CD4-positive, alpha-beta T cell (primary cell): ENCODE data around the gene DIAPH2. TPM values are rescaled to one million over a fixed set of nuclear protein-coding genes. Genes with fewer than 3 reads are reported as not detected.

ENCODE experiments used
- ATAC-seq: fragments of 200-7000 bp; cut with Tn5 transposase; one replicate; pipeline ENCODE4 v1.10.0; 2022; ENCODE audit warnings: mild to moderate bottlenecking; ENCODE audit not compliant: poor library complexity
- CTCF ChIA-PET: fragments of 350-600 bp; sonication (Branson Sonifier 250); formaldehyde crosslinking; loops from one replicate; lab custom pipeline; 2021; ENCODE audit warnings: antibody characterized with exemption, inconsistent platforms; lab: Charles Lee
- POLR2A ChIA-PET: fragments of 350-600 bp; sonication (Branson Sonifier 250); formaldehyde crosslinking; loops from one replicate; lab custom pipeline; 2021; ENCODE audit warnings: antibody characterized with exemption, inconsistent platforms; lab: Charles Lee
- DNase-seq, 14 experiments: peaks; one replicate each; pipeline ENCODE4 v3.0.0-alpha.2; 2013 to 2020; ENCODE audit warnings: mixed read lengths in 2 of 14
- H3K27ac ChIP-seq, 2 donors: one replicate each; pipeline versions ENCODE4 v1.5.1 to v1.7.0; 2013; ENCODE audit warnings: low read length in 2 of 2, low read depth in 1 of 2, mild to moderate bottlenecking in 1 of 2
- H3K27me3 ChIP-seq, 2 experiments: 1 replicate in 1 of 2; 2 replicates in 1 of 2; pipeline versions ENCODE4 v1.6.1 to v1.7.0; 2013; ENCODE audit warnings: low read length in 2 of 2, control low read depth in 1 of 2, mild to moderate bottlenecking in 1 of 2, moderate library complexity in 1 of 2; ENCODE audit not compliant: insufficient read depth in 2 of 2, control insufficient read depth in 1 of 2
- H3K36me3 ChIP-seq: one replicate; pipeline ENCODE4 v1.6.1; 2013; ENCODE audit warnings: low read length, control low read depth; ENCODE audit not compliant: insufficient read depth
- H3K4me1 ChIP-seq: one replicate; pipeline ENCODE4 v1.6.1; 2013; ENCODE audit warnings: low read length, control low read depth; ENCODE audit not compliant: insufficient read depth
- H3K4me3 ChIP-seq: one replicate; pipeline ENCODE4 v1.5.1; 2013; ENCODE audit warnings: mild to moderate bottlenecking, low read length, moderate library complexity
- H3K9me3 ChIP-seq, 2 experiments: 1 replicate in 1 of 2; 2 replicates in 1 of 2; pipeline versions ENCODE4 v1.6.1 to v1.7.0; 2013; ENCODE audit warnings: low read length in 2 of 2, mild to moderate bottlenecking in 2 of 2, control low read depth in 1 of 2, moderate library complexity in 1 of 2; ENCODE audit not compliant: control insufficient read depth in 1 of 2, insufficient read depth in 1 of 2
- H3K27ac Mint-ChIP-seq: one replicate; pipeline ENCODE4 v1.8.0; 2020; ENCODE audit warnings: mixed read lengths
- H3K27me3 Mint-ChIP-seq: one replicate; pipeline ENCODE4 v1.8.0; 2021; ENCODE audit warnings: mixed read lengths
- H3K36me3 Mint-ChIP-seq: one replicate; pipeline ENCODE4 v1.8.0; 2021; ENCODE audit warnings: low read depth, mixed read lengths
- H3K4me1 Mint-ChIP-seq: one replicate; pipeline ENCODE4 v1.8.0; 2021; ENCODE audit warnings: low read depth, mixed read lengths
- H3K4me3 Mint-ChIP-seq: one replicate; pipeline ENCODE4 v1.8.0; 2020; ENCODE audit warnings: mild to moderate bottlenecking, mixed read lengths
- H3K9me3 Mint-ChIP-seq: one replicate; pipeline ENCODE4 v1.8.0; 2020; ENCODE audit warnings: mixed read lengths
- intact Hi-C, 2 experiments: fragments of 100-400 bp; cut with DNase I in 1 of 2; cut with micrococcal nuclease in 1 of 2; formaldehyde crosslinking; loops; one replicate each; pipeline versions ENCODE4 v1.15.1 to v1.9.0; 2023 to 2025; cut with DNase I, micrococcal nuclease
- total RNA-seq, 174 experiments: library from RNA in 2 of 174; stranded (reverse) in 2 of 174; gene quantifications; one replicate each; pipeline ENCODE4 v1.2.3 and lab custom pipeline; 2021 to 2026
- TF ChIP-seq, protein P1 (sequence below): fragments of 200-600 bp; IDR thresholded peaks from one replicate; pipeline ENCODE4 v1.8.0; 2022; ENCODE audit warnings: antibody characterized with exemption, mild to moderate bottlenecking

DIAPH2 gene
- total RNA-seq, 2 experiments from 2014 or later = 11.4 to 11.7 TPM

DNA sequence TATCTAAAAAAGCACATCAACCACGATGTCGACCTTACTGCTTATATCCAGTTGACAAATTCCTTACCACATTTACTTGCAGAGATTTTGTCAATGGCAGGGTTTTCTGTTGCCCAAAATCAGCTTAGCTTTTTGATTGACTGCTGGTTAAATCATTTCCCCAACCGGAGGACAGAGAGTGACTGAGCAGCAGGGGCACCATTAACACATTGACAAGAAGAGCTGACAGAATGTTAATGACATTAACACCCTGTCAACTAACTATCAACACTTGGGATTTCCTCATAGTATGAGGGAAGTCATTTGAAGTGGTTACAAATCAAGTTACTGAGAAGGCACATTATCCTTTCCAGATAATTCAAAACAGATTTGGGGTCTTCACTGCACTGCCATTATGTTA, 567.5 kb downstream of the DIAPH2 start:
- ChIA-PET CTCF (no interaction called here), POLR2A (no interaction called here)
- no peaks in the 10 kb centered on the region for H3K9me3 Mint-ChIP-seq
- Histone ChIP-seq H3K36me3 (no peaks in the 10 kb centered on the region), H3K27me3 (no peaks in the 10 kb centered on the region), H3K9me3 (no peaks in the 10 kb centered on the region), H3K4me3 (no peak overlapping the region), H3K4me1 (no peaks in the 10 kb centered on the region), H3K27ac (no peak overlapping the region)
- intact Hi-C loops = no loop called here
- DNase-seq (no peak), ATAC-seq (no peak)
- no peak overlapping the region for H3K27ac Mint-ChIP-seq
- peaks cover 4% of the 10 kb centered on the region for H3K36me3 Mint-ChIP-seq
- H3K4me1 Mint-ChIP-seq = no peaks in the 10 kb centered on the region
- no peak overlapping the region for H3K4me3 Mint-ChIP-seq
- TF ChIP-seq, protein P1, sequence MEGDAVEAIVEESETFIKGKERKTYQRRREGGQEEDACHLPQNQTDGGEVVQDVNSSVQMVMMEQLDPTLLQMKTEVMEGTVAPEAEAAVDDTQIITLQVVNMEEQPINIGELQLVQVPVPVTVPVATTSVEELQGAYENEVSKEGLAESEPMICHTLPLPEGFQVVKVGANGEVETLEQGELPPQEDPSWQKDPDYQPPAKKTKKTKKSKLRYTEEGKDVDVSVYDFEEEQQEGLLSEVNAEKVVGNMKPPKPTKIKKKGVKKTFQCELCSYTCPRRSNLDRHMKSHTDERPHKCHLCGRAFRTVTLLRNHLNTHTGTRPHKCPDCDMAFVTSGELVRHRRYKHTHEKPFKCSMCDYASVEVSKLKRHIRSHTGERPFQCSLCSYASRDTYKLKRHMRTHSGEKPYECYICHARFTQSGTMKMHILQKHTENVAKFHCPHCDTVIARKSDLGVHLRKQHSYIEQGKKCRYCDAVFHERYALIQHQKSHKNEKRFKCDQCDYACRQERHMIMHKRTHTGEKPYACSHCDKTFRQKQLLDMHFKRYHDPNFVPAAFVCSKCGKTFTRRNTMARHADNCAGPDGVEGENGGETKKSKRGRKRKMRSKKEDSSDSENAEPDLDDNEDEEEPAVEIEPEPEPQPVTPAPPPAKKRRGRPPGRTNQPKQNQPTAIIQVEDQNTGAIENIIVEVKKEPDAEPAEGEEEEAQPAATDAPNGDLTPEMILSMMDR = no peak
- H3K27me3 Mint-ChIP-seq = no peaks in the 10 kb centered on the region

DNA sequence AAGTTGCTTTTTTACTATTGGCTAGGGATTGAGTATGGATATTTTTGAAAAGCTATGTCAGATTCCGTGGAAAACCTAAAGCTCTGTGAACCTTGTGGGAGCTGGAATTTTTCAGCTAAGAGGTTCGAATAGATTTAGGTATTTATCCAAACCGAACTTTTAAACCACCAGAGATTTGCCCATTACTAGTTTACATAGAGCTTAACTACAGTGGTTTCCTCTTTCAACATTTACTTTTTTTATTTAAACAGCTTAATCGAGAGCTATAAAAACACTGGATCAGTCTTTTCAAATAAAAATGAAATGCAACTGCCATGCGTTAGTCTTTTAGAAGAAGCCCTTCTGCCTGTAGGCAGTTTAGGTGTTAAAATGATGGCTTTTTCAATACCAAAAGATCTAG, 576.0 kb downstream of the DIAPH2 start:
- ATAC-seq = no peak
- TF ChIP-seq, protein P1 = no peak
- Mint-ChIP-seq H3K4me3 (no peak overlapping the region), H3K9me3 (no peaks in the 10 kb centered on the region), H3K4me1 (no peaks in the 10 kb centered on the region), H3K27ac (no peak overlapping the region), H3K36me3 (peaks cover 4% of the 10 kb centered on the region), H3K27me3 (no peaks in the 10 kb centered on the region)
- ChIA-PET POLR2A (no interaction called here), CTCF (no interaction called here)
- H3K9me3 ChIP-seq = no peaks in the 10 kb centered on the region
- intact Hi-C loops = no loop called here
- no peak for DNase-seq
- H3K4me1 ChIP-seq = no peaks in the 10 kb centered on the region
- no peaks in the 10 kb centered on the region for H3K27me3 ChIP-seq
- H3K27ac ChIP-seq = no peak overlapping the region
- no peak overlapping the region for H3K4me3 ChIP-seq
- H3K36me3 ChIP-seq = no peaks in the 10 kb centered on the region

DNA sequence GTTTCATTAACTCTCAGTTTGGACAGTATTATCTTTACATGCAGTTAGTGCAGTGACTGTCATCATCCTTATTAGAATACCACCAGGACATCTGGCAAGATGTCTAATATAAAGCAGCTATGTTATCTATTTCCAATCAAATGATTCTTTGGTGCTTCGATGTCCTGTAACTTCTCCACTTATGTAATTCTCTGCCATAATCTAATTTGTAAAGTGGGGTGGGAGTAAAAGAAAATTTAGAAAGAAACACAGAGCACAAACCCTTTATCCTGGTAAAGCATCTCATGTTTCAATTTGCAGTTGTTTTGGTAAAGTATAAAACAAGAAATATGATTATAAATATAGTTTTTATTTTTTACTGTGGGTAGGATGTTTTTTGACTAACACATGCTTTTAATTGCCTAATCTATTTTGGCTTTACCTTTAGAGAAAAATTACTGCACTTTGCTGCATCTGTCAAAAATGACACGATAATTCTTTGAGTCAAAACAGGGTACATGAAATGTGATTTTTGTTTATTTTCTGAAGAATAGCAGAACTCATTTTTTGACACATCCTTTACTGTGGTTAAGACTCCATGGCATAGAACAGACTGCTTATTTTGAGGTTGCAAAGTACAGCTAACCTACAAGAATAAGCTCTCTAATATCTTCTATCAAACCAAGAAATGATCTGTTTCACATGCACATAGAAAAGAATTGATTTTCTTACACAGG, 581.9 kb downstream of the DIAPH2 start:
- no peak for ATAC-seq
- H3K4me3 ChIP-seq = no peak overlapping the region
- intact Hi-C loops = no loop called here
- H3K4me1 Mint-ChIP-seq = no peaks in the 10 kb centered on the region
- H3K27ac Mint-ChIP-seq = no peak overlapping the region
- H3K36me3 ChIP-seq = no peaks in the 10 kb centered on the region
- no peaks in the 10 kb centered on the region for H3K27me3 Mint-ChIP-seq
- ChIA-PET CTCF (no interaction called here), POLR2A (no interaction called here)
- H3K9me3 Mint-ChIP-seq = no peaks in the 10 kb centered on the region
- no peak overlapping the region for H3K4me3 Mint-ChIP-seq
- H3K4me1 ChIP-seq = no peaks in the 10 kb centered on the region
- no peak for DNase-seq
- H3K27me3 ChIP-seq = no peaks in the 10 kb centered on the region
- TF ChIP-seq, protein P1 = no peak
- no peak overlapping the region for H3K27ac ChIP-seq
- no peaks in the 10 kb centered on the region for H3K9me3 ChIP-seq
- H3K36me3 Mint-ChIP-seq = no peaks in the 10 kb centered on the region
